DND-41 (cell line): ENCODE results near the gene REN.

Experiments used
- ATAC-seq: fragments of 200-7000 bp; cut with Tn5 transposase; 3 replicates; pipeline ENCODE4 v1.9.1; 2021; ENCODE audit warnings: low read depth; ENCODE audit not compliant: insufficient read depth
- DNase-seq: peaks from one replicate; pipeline ENCODE4 v3.0.0-alpha.2; 2020
- H2AFZ ChIP-seq: 2 replicates; pipeline ENCODE4 v1.6.0; 2012; ENCODE audit warnings: low read depth, low read length
- H3K27ac ChIP-seq: 2 replicates; pipeline ENCODE4 v1.5.1; 2012; ENCODE audit warnings: low read length, inconsistent platforms
- H3K27me3 ChIP-seq: fragments of 200-600 bp; sonication (generic); 2 replicates; pipeline ENCODE4 v1.6.0; 2012; ENCODE audit warnings: low read length, mild to moderate bottlenecking, inconsistent platforms; ENCODE audit not compliant: insufficient read depth, poor library complexity
- H3K36me3 ChIP-seq: 2 replicates; pipeline ENCODE4 v1.5.1; 2012; ENCODE audit warnings: low read length, inconsistent platforms; ENCODE audit not compliant: insufficient read depth
- H3K4me1 ChIP-seq: 2 replicates; pipeline ENCODE4 v1.5.1; 2012; ENCODE audit warnings: mild to moderate bottlenecking, low read length; ENCODE audit not compliant: insufficient read depth
- H3K4me2 ChIP-seq: 2 replicates; pipeline ENCODE4 v1.6.0; 2012; ENCODE audit warnings: mild to moderate bottlenecking, moderate library complexity, low read length, inconsistent platforms; ENCODE audit not compliant: insufficient read depth
- H3K4me3 ChIP-seq, 2 experiments: fragments of 200-600 bp in 1 of 2; shearing (Covaris generic) in 1 of 2; 2 replicates each; pipeline ENCODE4 v1.5.1; 2012 to 2016; ENCODE audit warnings: inconsistent platforms in 2 of 2, low read length in 2 of 2, mild to moderate bottlenecking in 2 of 2, low read depth in 1 of 2, moderate library complexity in 1 of 2
- H3K79me2 ChIP-seq: 2 replicates; pipeline ENCODE4 v1.6.0; 2012; ENCODE audit warnings: low read length, inconsistent platforms; ENCODE audit not compliant: insufficient read depth
- H3K9ac ChIP-seq: 2 replicates; pipeline ENCODE4 v1.6.0; 2012; ENCODE audit warnings: low read depth, mild to moderate bottlenecking, inconsistent platforms, low read length, moderate library complexity
- H3K9me3 ChIP-seq: 2 replicates; pipeline ENCODE4 v1.5.1; 2012; ENCODE audit warnings: low read length, moderate library complexity, mild to moderate bottlenecking, inconsistent platforms; ENCODE audit not compliant: insufficient read depth, severe bottlenecking
- H4K20me1 ChIP-seq: 2 replicates; pipeline ENCODE4 v1.6.0; 2012; ENCODE audit warnings: low read length; ENCODE audit not compliant: insufficient read depth
- CTCF ChIP-seq: IDR thresholded peaks from 2 replicates; pipeline ENCODE4 v1.5.1; 2012; ENCODE audit warnings: borderline replicate concordance, low read length, moderate library complexity, mild to moderate bottlenecking; ENCODE audit not compliant: poor library complexity, severe bottlenecking; ENCODE audit errors: extremely low read depth
- EZH2 ChIP-seq: IDR thresholded peaks from 3 replicates; pipeline ENCODE4 v1.6.1; 2012; ENCODE audit warnings: borderline replicate concordance, low read depth, mild to moderate bottlenecking, moderate library complexity, low read length, inconsistent platforms; ENCODE audit not compliant: severe bottlenecking

Gene REN

GRCh38 chr1:204134103-204134502 is 32.0 kb downstream of the REN start:
- no peaks in the 10 kb centered on the region for H3K79me2 ChIP-seq
- no peak overlapping the region for H3K4me3 ChIP-seq
- H3K4me1 ChIP-seq: no peaks in the 10 kb centered on the region
- TF ChIP-seq CTCF: no peak
- TF ChIP-seq EZH2: no peak
- no peaks in the 10 kb centered on the region for H4K20me1 ChIP-seq
- no peaks in the 10 kb centered on the region for H3K9me3 ChIP-seq
- ATAC-seq (no peak), DNase-seq (no peak)
- H3K36me3 ChIP-seq: no peaks in the 10 kb centered on the region
- peaks cover 3% of the 10 kb centered on the region for H3K27me3 ChIP-seq
- H3K4me2 ChIP-seq: no peak overlapping the region
- H3K9ac ChIP-seq: no peak overlapping the region
- no peak overlapping the region for H2AFZ ChIP-seq
- no peak overlapping the region for H3K27ac ChIP-seq

GRCh38 chr1:204132718-204133117 is 33.4 kb downstream of the REN start:
- no peak overlapping the region for H3K27ac ChIP-seq
- H3K36me3 ChIP-seq: no peaks in the 10 kb centered on the region
- H3K79me2 ChIP-seq: no peaks in the 10 kb centered on the region
- ATAC-seq (no peak), DNase-seq (no peak)
- H3K4me2 ChIP-seq: no peak overlapping the region
- H3K9me3 ChIP-seq: no peaks in the 10 kb centered on the region
- H3K4me1 ChIP-seq: peaks cover 4% of the 10 kb centered on the region
- H3K27me3 ChIP-seq: peaks cover 3% of the 10 kb centered on the region
- H3K9ac ChIP-seq: no peak overlapping the region
- H2AFZ ChIP-seq: no peak overlapping the region
- no peaks in the 10 kb centered on the region for H4K20me1 ChIP-seq
- no peak overlapping the region for H3K4me3 ChIP-seq
- TF ChIP-seq EZH2 (no peak), CTCF (no peak)

- no peaks in the 10 kb centered on the region for H4K20me1 ChIP-seq
- H3K9me3 ChIP-seq: no peaks in the 10 kb centered on the region
- H3K9ac ChIP-seq: no peak overlapping the region
- TF ChIP-seq CTCF: no peak
- no peak for TF ChIP-seq EZH2
- no peak overlapping the region for H2AFZ ChIP-seq
- H3K27ac ChIP-seq: no peak overlapping the region
- no peaks in the 10 kb centered on the region for H3K36me3 ChIP-seq
- no peak overlapping the region for H3K4me2 ChIP-seq
- H3K27me3 ChIP-seq: no peaks in the 10 kb centered on the region
- H3K4me1 ChIP-seq: peaks cover 4% of the 10 kb centered on the region
- no peak for DNase-seq
- ATAC-seq: no peak
- no peaks in the 10 kb centered on the region for H3K79me2 ChIP-seq
- H3K4me3 ChIP-seq: no peak overlapping the region
Observed at GRCh38 chr1:204131978-204132377, 34.2 kb downstream of the REN start.
